Endothelial cell (in vitro differentiated cells): ENCODE measurements around the gene STARD3. TPM values are rescaled to one million over a fixed set of nuclear protein-coding genes. Genes with fewer than 3 reads are reported as not detected.
"Not testable (repeated sequence)": the region's sequence is repeated elsewhere in the genome, so short reads cannot be mapped to it uniquely, and the experiment has no call there.

ENCODE experiments used
- DNase-seq: peaks from one replicate; pipeline ENCODE4 v3.0.0; 2021; ENCODE audit warnings: low spot score
- H3K27ac Mint-ChIP-seq: one replicate; pipeline ENCODE4 v1.8.0; 2021; ENCODE audit warnings: mixed read lengths, inconsistent platforms; ENCODE audit not compliant: unreplicated experiment
- H3K27me3 Mint-ChIP-seq: one replicate; pipeline ENCODE4 v1.8.0; 2021; ENCODE audit warnings: mild to moderate bottlenecking, moderate library complexity, mixed read lengths, inconsistent platforms; ENCODE audit not compliant: unreplicated experiment
- H3K36me3 Mint-ChIP-seq: one replicate; pipeline ENCODE4 v1.8.0; 2021; ENCODE audit warnings: mild to moderate bottlenecking, low read depth, mixed read lengths, inconsistent platforms; ENCODE audit not compliant: unreplicated experiment
- H3K4me1 Mint-ChIP-seq: one replicate; pipeline ENCODE4 v1.8.0; 2021; ENCODE audit warnings: mild to moderate bottlenecking, mixed read lengths, inconsistent platforms; ENCODE audit not compliant: unreplicated experiment
- H3K4me3 Mint-ChIP-seq: one replicate; pipeline ENCODE4 v1.8.0; 2021; ENCODE audit warnings: mild to moderate bottlenecking, mixed read lengths, inconsistent platforms; ENCODE audit not compliant: unreplicated experiment
- H3K9me3 Mint-ChIP-seq: one replicate; pipeline ENCODE4 v1.8.0; 2021; ENCODE audit warnings: mixed read lengths, inconsistent platforms; ENCODE audit not compliant: unreplicated experiment
- CTCF ChIP-seq: fragments of 200-600 bp; sonication (generic); IDR thresholded peaks from one replicate; pipeline ENCODE4 v1.5.0; 2021; ENCODE audit warnings: antibody characterized with exemption; ENCODE audit not compliant: unreplicated experiment
- total RNA-seq: library from RNA; stranded (reverse); fragmentation: NEBNext Ultra II Directional; extraction: Animal tissue kit (Norgen Biotek cat#: 25700); gene quantifications from one replicate; pipeline ENCODE4 v1.2.1, GENCODE V29; 2021; ENCODE audit not compliant: unreplicated experiment

The STARD3 gene
- total RNA-seq, 1 donor from 2014 or later, result 77.7 TPM

- no peak for DNase-seq
- Mint-ChIP-seq H3K4me3 (no peak overlapping the region), H3K9me3 (no peaks in the 10 kb centered on the region), H3K27ac (no peak overlapping the region), H3K27me3 (peaks cover 9% of the 10 kb centered on the region), H3K36me3 (no peaks in the 10 kb centered on the region), H3K4me1 (peaks cover 26% of the 10 kb centered on the region)
- no peak for TF ChIP-seq CTCF
These were observed 59.8 kb downstream of the STARD3 start for GRCh38 chr17:39696731-39697130.

- H3K9me3 Mint-ChIP-seq, result no peaks in the 10 kb centered on the region
- TF ChIP-seq CTCF, result no peak
- H3K36me3 Mint-ChIP-seq, result no peaks in the 10 kb centered on the region
- H3K27ac Mint-ChIP-seq, result no peak overlapping the region
- no peak overlapping the region for H3K4me3 Mint-ChIP-seq
- H3K27me3 Mint-ChIP-seq, result peaks cover 9% of the 10 kb centered on the region
- H3K4me1 Mint-ChIP-seq, result peaks cover 29% of the 10 kb centered on the region
- DNase-seq, result no peak
These were observed 61.0 kb downstream of the STARD3 start for GRCh38 chr17:39697961-39698360.

GRCh38 chr17:39699157-39699817, 62.3 kb downstream of the STARD3 start:
- H3K36me3 Mint-ChIP-seq, DNase-seq, H3K27me3 Mint-ChIP-seq, H3K9me3 Mint-ChIP-seq: not testable (repeated sequence)
- peak overlapping the region; percentile 97 for H3K4me3 Mint-ChIP-seq
- H3K27ac Mint-ChIP-seq, result peak overlapping the region; percentile 72
- H3K4me1 Mint-ChIP-seq, result peaks cover 28% of the 10 kb centered on the region

- H3K4me3 Mint-ChIP-seq, result peak within 1 kb of the TSS; percentile 97
These were observed 62.8 kb downstream of the STARD3 start, which contains the start of gene ERBB2 for GRCh38 chr17:39699818-39700147. Gene ERBB2 (plus strand): TSS chr17:39700064. CDS start chr17:39700239, 175 bp downstream.

GRCh38 chr17:39700148-39700987, 63.4 kb downstream of the STARD3 start:
- TF ChIP-seq CTCF, result no peak
- Mint-ChIP-seq H3K4me3 (peak overlapping the region; percentile 88), H3K36me3 (no peaks in the 10 kb centered on the region), H3K27ac (no peak overlapping the region), H3K9me3 (no peaks in the 10 kb centered on the region), H3K27me3 (peaks cover 7% of the 10 kb centered on the region), H3K4me1 (peaks cover 25% of the 10 kb centered on the region)
- peak; percentile 35 for DNase-seq

More at GRCh38 chr17:39699818-39700147, 62.8 kb downstream of the STARD3 start, which contains the start of gene ERBB2:
- peaks cover 7% of the 10 kb centered on the region for H3K27me3 Mint-ChIP-seq
- peaks cover 25% of the 10 kb centered on the region for H3K4me1 Mint-ChIP-seq
- H3K36me3 Mint-ChIP-seq, result no peaks in the 10 kb centered on the region
- no peak for TF ChIP-seq CTCF
- peak; percentile 42 for DNase-seq
- H3K27ac Mint-ChIP-seq, result peak within 1 kb of the TSS; percentile 72
- H3K9me3 Mint-ChIP-seq, result no peaks in the 10 kb centered on the region
